Stimulated activated CD8-positive, alpha-beta memory T cell treated with anti-CD3 and anti-CD28 coated beads, Interleukin-7, amount 100 ng/mL, for 4 hours (primary cell): Measurements from ENCODE around the gene KLHDC8A.
A peak's percentile ranks its signal among the peaks of the same experiment; 100 is the strongest.
"Not testable (repeated sequence)": the region's sequence is repeated elsewhere in the genome, so short reads cannot be mapped to it uniquely, and the experiment has no call there.

Source experiments
- DNase-seq, 2 donors: peaks; one replicate each; pipeline ENCODE4 v3.0.0-alpha.2; 2020; ENCODE audit warnings: low read depth in 2 of 2

The KLHDC8A gene

GRCh38 chr1:205298191-205298994 is 58.3 kb downstream of the KLHDC8A start:
- no peak for DNase-seq

GRCh38 chr1:205297546-205298177 is 59.1 kb downstream of the KLHDC8A start:
- DNase-seq = not testable (repeated sequence)

- no peak for DNase-seq
These were observed 60.6 kb downstream of the KLHDC8A start for GRCh38 chr1:205296154-205296553.

GRCh38 chr1:205294934-205295333 is 61.8 kb downstream of the KLHDC8A start:
- DNase-seq = no peak

- DNase-seq = no peak
These were observed 62.4 kb downstream of the KLHDC8A start for GRCh38 chr1:205294175-205294917.

- DNase-seq = no peak
These were observed 63.2 kb downstream of the KLHDC8A start for GRCh38 chr1:205293350-205294074.

- no peak for DNase-seq
These were observed 65.1 kb downstream of the KLHDC8A start for GRCh38 chr1:205291596-205291995.

- DNase-seq = peak; percentile 79 to 81
These were observed 68.8 kb downstream of the KLHDC8A start for GRCh38 chr1:205287767-205288559.

GRCh38 chr1:205287076-205287475 is 69.6 kb downstream of the KLHDC8A start:
- no peak for DNase-seq

- DNase-seq = peak; percentile 41 to 45
These were observed 70.3 kb downstream of the KLHDC8A start for GRCh38 chr1:205286335-205286950.
